Right atrium auricular region (tissue), 2 donors: ENCODE data around the gene RAI1. TPM values are rescaled to one million over a fixed set of nuclear protein-coding genes. Genes with fewer than 3 reads are reported as not detected.
A peak's percentile ranks its signal among the peaks of the same experiment; 100 is the strongest.

Source experiments
- DNase-seq: peaks from one replicate; pipeline ENCODE4 v3.0.0-alpha.2; 2019; ENCODE audit warnings: low spot score
- H3K27ac ChIP-seq, 2 donors: fragments of 200-600 bp; sonication (generic); 1 replicate in 1 of 2; 2 replicates in 1 of 2; pipeline ENCODE4 v1.5.1; 2016 to 2019
- H3K27me3 ChIP-seq, 2 donors: fragments of 200-600 bp; sonication (generic); one replicate each; pipeline versions ENCODE4 v1.5.1 to v1.6.0; 2017 to 2019
- H3K36me3 ChIP-seq: fragments of 200-600 bp; sonication (generic); one replicate; pipeline ENCODE4 v1.5.1; 2016
- H3K4me1 ChIP-seq, 2 donors: fragments of 200-600 bp; sonication (generic); one replicate each; pipeline versions ENCODE4 v1.5.1 to v1.6.0; 2017 to 2019
- H3K4me3 ChIP-seq, 2 donors: fragments of 200-600 bp; sonication (generic); 1 replicate in 1 of 2; 2 replicates in 1 of 2; pipeline ENCODE4 v1.5.1; 2017 to 2019; ENCODE audit warnings: mild to moderate bottlenecking in 1 of 2, moderate library complexity in 1 of 2
- H3K9me3 ChIP-seq, 2 donors: fragments of 200-600 bp; sonication (generic); one replicate each; pipeline ENCODE4 v1.5.1; 2019
- CTCF ChIP-seq, 2 donors: fragments of 200-600 bp; sonication (generic); IDR thresholded peaks; one replicate each; pipeline ENCODE4 v1.5.1; 2019; ENCODE audit warnings: antibody characterized with exemption in 2 of 2
- total RNA-seq, 2 donors: library from RNA; depleted of rRNA; stranded (reverse); fragments of >200 nt; gene quantifications; one replicate each; pipeline ENCODE4 v1.1.0, GENCODE V29; 2016

Gene RAI1
- total RNA-seq, 2 donors from 2014 or later: 23.8 to 24.9 TPM

- no peak for TF ChIP-seq CTCF (IDR thresholded peaks at IDR 0.05)
- Histone ChIP-seq H3K27ac (peak overlapping the region in 1 of 2 donors; percentile 67), H3K4me1 (peaks cover 0 to 75% of the 10 kb centered on the region in 2 donors)
These were observed 45.3 kb downstream of the RAI1 start for GRCh38 chr17:17726458-17727060.

GRCh38 chr17:17727111-17727659 lies 45.9 kb downstream of the RAI1 start:
- no peak for TF ChIP-seq CTCF (IDR thresholded peaks at IDR 0.05)
- Histone ChIP-seq H3K27me3 (no peaks in the 10 kb centered on the region), H3K27ac (no peak overlapping the region), H3K4me1 (peaks cover 0 to 76% of the 10 kb centered on the region in 2 donors), H3K4me3 (no peak overlapping the region), H3K9me3 (no peaks in the 10 kb centered on the region), H3K36me3 (no peaks in the 10 kb centered on the region)
- DNase-seq: no peak

More at GRCh38 chr17:17726458-17727060, 45.3 kb downstream of the RAI1 start:
- no peaks in the 10 kb centered on the region for H3K36me3 ChIP-seq
- no peaks in the 10 kb centered on the region for H3K27me3 ChIP-seq
- H3K9me3 ChIP-seq: no peaks in the 10 kb centered on the region
- H3K4me3 ChIP-seq: no peak overlapping the region
- DNase-seq: no peak

- DNase-seq: no peak
- Histone ChIP-seq H3K9me3 (no peaks in the 10 kb centered on the region), H3K36me3 (no peaks in the 10 kb centered on the region), H3K4me1 (peaks cover 0 to 75% of the 10 kb centered on the region in 2 donors), H3K4me3 (no peak overlapping the region), H3K27ac (no peak overlapping the region), H3K27me3 (no peaks in the 10 kb centered on the region)
- TF ChIP-seq CTCF (IDR thresholded peaks at IDR 0.05): no peak
These were observed 46.9 kb downstream of the RAI1 start for GRCh38 chr17:17728146-17728545.

GRCh38 chr17:17728550-17729251 lies 47.4 kb downstream of the RAI1 start:
- Histone ChIP-seq H3K27me3 (no peaks in the 10 kb centered on the region), H3K9me3 (no peaks in the 10 kb centered on the region), H3K27ac (peak overlapping the region in 1 of 2 donors; percentile 75), H3K36me3 (no peaks in the 10 kb centered on the region), H3K4me1 (peaks cover 0 to 75% of the 10 kb centered on the region in 2 donors), H3K4me3 (no peak overlapping the region)
- DNase-seq: no peak
- TF ChIP-seq CTCF (IDR thresholded peaks at IDR 0.05): no peak

- Histone ChIP-seq H3K4me1 (peaks cover 0 to 72% of the 10 kb centered on the region in 2 donors), H3K9me3 (no peaks in the 10 kb centered on the region), H3K27ac (peak overlapping the region; percentile 45 to 75), H3K36me3 (no peaks in the 10 kb centered on the region), H3K27me3 (no peaks in the 10 kb centered on the region), H3K4me3 (no peak overlapping the region)
- peak; percentile 26 to 62 for TF ChIP-seq CTCF (IDR thresholded peaks at IDR 0.05)
- DNase-seq: no peak
These were observed 48.5 kb downstream of the RAI1 start for GRCh38 chr17:17729620-17730249.
